Endodermal cell (in vitro differentiated cells): ENCODE measurements around the gene CCDC38. TPM values are rescaled to one million over a fixed set of nuclear protein-coding genes. Genes with fewer than 3 reads are reported as not detected.

ENCODE experiments used
- DNase-seq: peaks from one replicate; pipeline ENCODE4 v3.0.0-alpha.2; 2017
- H3K27ac ChIP-seq: 2 replicates; pipeline ENCODE4 v1.5.1; 2013; ENCODE audit warnings: mild to moderate bottlenecking, low read depth, low read length, moderate library complexity
- H3K27me3 ChIP-seq: 2 replicates; pipeline ENCODE4 v1.6.1; 2013; ENCODE audit warnings: mild to moderate bottlenecking, low read length, moderate library complexity; ENCODE audit not compliant: insufficient read depth, control insufficient read depth, poor library complexity, severe bottlenecking
- H3K36me3 ChIP-seq: 2 replicates; pipeline ENCODE4 v1.7.0; 2013; ENCODE audit warnings: mild to moderate bottlenecking, low read length, moderate library complexity; ENCODE audit not compliant: control insufficient read depth, insufficient read depth
- H3K4me1 ChIP-seq: one replicate; pipeline ENCODE4 v1.7.0; 2013; ENCODE audit warnings: low read length; ENCODE audit not compliant: control insufficient read depth, insufficient read depth
- H3K4me3 ChIP-seq: 2 replicates; pipeline ENCODE4 v1.5.1; 2013; ENCODE audit warnings: mild to moderate bottlenecking, low read length, moderate library complexity
- H3K9ac ChIP-seq: 2 replicates; pipeline ENCODE4 v1.6.1; 2013; ENCODE audit warnings: mild to moderate bottlenecking, low read length, moderate library complexity; ENCODE audit not compliant: poor library complexity, severe bottlenecking; ENCODE audit errors: extremely low read depth
- H3K9me3 ChIP-seq: 2 replicates; pipeline ENCODE4 v1.6.1; 2013; ENCODE audit warnings: mild to moderate bottlenecking, low read length, moderate library complexity; ENCODE audit not compliant: control insufficient read depth
- H3K27ac Mint-ChIP-seq: 2 replicates; pipeline ENCODE4 v1.8.0; 2020; ENCODE audit warnings: mixed read lengths
- H3K27me3 Mint-ChIP-seq: 2 replicates; pipeline ENCODE4 v1.8.0; 2021; ENCODE audit warnings: mild to moderate bottlenecking, mixed read lengths; ENCODE audit not compliant: insufficient read depth
- H3K36me3 Mint-ChIP-seq: 2 replicates; pipeline ENCODE4 v1.8.0; 2020; ENCODE audit warnings: low read depth, mixed read lengths
- H3K4me1 Mint-ChIP-seq: 2 replicates; pipeline ENCODE4 v1.8.0; 2020; ENCODE audit warnings: mixed read lengths
- H3K4me3 Mint-ChIP-seq: 2 replicates; pipeline ENCODE4 v1.8.0; 2020; ENCODE audit warnings: mild to moderate bottlenecking, moderate library complexity, mixed read lengths
- H3K9me3 Mint-ChIP-seq: 2 replicates; pipeline ENCODE4 v1.8.0; 2020; ENCODE audit warnings: mild to moderate bottlenecking, mixed read lengths
- WGBS, 2 experiments: methylation state at CpG; one replicate each; pipeline versions ENCODE4 v1.1.5 to v1.1.7; 2013; ENCODE audit warnings: missing lambda C conversion rate in 2 of 2, mixed read lengths in 1 of 2; ENCODE audit not compliant: insufficient coverage in 1 of 2, insufficient read length in 1 of 2; 5-methylcytosine and 5-hydroxymethylcytosine counted together
- total RNA-seq, 2 donors: library from RNA; stranded (reverse); fragmentation: NEBNext Ultra II Directional in 1 of 2; extraction: Animal tissue kit (Norgen Biotek cat#: 25700) in 1 of 2; gene quantifications; 2 replicates in 1 of 2; 3 replicates in 1 of 2; pipeline ENCODE4 v1.2.1, GENCODE V29; 2021
- TF ChIP-seq, protein P1 (sequence below): fragments of 200-600 bp; sonication (generic); conservative IDR thresholded peaks from 2 replicates; pipeline ENCODE4 v1.5.0; 2021; ENCODE audit warnings: antibody characterized with exemption, mild to moderate bottlenecking

The CCDC38 gene
- total RNA-seq, 2 donors from 2014 or later, result 0.35 TPM

DNA sequence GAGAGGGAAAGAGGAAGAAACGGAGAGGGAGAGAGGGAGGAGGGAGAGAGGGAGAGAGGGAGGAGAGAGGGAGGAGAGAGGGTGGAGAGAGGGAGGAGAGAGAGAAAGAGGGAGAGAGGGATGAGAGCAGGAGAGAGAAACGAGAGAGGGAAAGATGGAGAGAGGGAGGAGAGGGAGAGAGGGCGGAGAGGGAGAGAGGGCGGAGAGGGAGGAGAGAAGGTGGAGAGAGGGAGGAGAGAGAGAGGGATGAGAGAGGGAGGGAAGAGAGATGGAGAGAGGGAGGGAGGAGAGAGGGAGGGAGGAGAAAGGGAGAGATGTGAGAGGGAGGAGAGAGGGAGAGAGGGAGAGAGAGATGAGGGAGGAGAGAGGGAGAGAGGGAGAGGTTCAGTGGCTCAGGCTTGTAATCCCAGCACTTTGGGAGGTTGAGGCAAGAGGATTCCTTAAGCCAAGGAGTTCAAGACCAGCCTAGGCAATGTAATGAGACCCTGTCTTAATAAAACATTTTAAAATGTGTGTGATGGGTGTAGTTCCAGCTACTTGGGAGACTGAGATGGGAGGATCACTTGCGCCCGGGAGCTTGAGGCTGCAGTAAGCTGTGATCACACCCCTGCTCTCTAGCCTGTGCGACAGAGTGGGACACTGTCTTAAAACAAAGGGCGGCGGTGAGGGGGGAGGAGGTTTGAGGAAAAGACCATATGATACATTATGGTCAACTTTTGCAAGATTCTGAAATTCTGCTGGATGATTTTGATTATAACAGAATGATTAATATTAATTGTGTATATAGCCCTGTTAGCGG is 105.0 kb downstream of the CCDC38 start:
- H3K27ac ChIP-seq, result no peak overlapping the region
- no peaks in the 10 kb centered on the region for H3K9me3 ChIP-seq
- Mint-ChIP-seq H3K4me1 (peaks cover 11% of the 10 kb centered on the region), H3K9me3 (no peaks in the 10 kb centered on the region), H3K27me3 (peaks cover 6% of the 10 kb centered on the region), H3K4me3 (no peak overlapping the region), H3K27ac (no peak overlapping the region), H3K36me3 (no peaks in the 10 kb centered on the region)
- no peak overlapping the region for H3K9ac ChIP-seq
- DNase-seq, result no peak
- TF ChIP-seq, protein P1, sequence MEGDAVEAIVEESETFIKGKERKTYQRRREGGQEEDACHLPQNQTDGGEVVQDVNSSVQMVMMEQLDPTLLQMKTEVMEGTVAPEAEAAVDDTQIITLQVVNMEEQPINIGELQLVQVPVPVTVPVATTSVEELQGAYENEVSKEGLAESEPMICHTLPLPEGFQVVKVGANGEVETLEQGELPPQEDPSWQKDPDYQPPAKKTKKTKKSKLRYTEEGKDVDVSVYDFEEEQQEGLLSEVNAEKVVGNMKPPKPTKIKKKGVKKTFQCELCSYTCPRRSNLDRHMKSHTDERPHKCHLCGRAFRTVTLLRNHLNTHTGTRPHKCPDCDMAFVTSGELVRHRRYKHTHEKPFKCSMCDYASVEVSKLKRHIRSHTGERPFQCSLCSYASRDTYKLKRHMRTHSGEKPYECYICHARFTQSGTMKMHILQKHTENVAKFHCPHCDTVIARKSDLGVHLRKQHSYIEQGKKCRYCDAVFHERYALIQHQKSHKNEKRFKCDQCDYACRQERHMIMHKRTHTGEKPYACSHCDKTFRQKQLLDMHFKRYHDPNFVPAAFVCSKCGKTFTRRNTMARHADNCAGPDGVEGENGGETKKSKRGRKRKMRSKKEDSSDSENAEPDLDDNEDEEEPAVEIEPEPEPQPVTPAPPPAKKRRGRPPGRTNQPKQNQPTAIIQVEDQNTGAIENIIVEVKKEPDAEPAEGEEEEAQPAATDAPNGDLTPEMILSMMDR, result no peak
- 87% methylated on average over 10 of the region's 10 CpGs for WGBS, 2 experiments
- no peak overlapping the region for H3K4me3 ChIP-seq
- no peaks in the 10 kb centered on the region for H3K27me3 ChIP-seq
- H3K4me1 ChIP-seq, result no peaks in the 10 kb centered on the region
- H3K36me3 ChIP-seq, result no peaks in the 10 kb centered on the region

DNA sequence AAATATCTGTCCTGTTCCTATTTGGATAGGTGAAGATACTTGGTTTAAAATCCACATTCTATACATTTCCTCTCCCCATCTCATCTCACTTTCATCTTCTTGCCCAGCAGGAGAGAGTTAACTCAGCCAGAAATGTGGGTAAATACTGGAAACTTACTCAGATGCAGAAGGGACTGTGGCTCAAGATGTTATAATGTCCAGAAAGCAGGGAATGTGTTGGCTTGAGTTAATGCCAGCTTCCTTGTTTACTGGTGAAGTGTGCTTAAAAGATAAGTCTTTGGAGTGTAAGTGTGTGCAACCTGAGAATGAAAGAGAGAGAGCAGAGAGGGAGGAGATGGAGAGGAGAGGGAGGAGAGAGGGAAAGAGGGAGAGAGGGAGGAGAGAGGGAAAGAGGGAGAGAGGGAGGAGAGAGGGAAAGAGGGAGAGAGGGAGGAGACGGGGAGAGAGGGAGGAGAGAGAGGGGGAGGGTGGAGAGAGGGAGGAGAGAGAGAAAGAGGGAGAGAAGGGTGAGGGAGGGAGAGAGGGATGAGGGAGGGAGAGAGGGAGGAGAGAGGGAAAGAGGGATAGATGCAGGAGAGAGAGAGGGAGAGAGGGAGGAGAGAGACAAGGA is 105.7 kb downstream of the CCDC38 start:
- Mint-ChIP-seq H3K4me1 (peaks cover 11% of the 10 kb centered on the region), H3K4me3 (no peak overlapping the region), H3K9me3 (no peaks in the 10 kb centered on the region), H3K36me3 (no peaks in the 10 kb centered on the region), H3K27me3 (peaks cover 6% of the 10 kb centered on the region), H3K27ac (no peak overlapping the region)
- Histone ChIP-seq H3K9ac (no peak overlapping the region), H3K27me3 (no peaks in the 10 kb centered on the region), H3K4me3 (no peak overlapping the region), H3K4me1 (no peaks in the 10 kb centered on the region), H3K9me3 (no peaks in the 10 kb centered on the region), H3K27ac (no peak overlapping the region), H3K36me3 (no peaks in the 10 kb centered on the region)
- TF ChIP-seq, protein P1, result no peak
- 0% methylated on average over 1 of the region's 1 CpG for WGBS, 2 experiments
- DNase-seq, result no peak

GRCh38 chr12:95836185-95836609 is 106.2 kb downstream of the CCDC38 start:
- no peaks in the 10 kb centered on the region for H3K36me3 ChIP-seq
- no peak overlapping the region for H3K4me3 ChIP-seq
- no peak for DNase-seq
- Mint-ChIP-seq H3K4me1 (peaks cover 11% of the 10 kb centered on the region), H3K9me3 (no peaks in the 10 kb centered on the region), H3K27ac (no peak overlapping the region), H3K36me3 (no peaks in the 10 kb centered on the region), H3K27me3 (peaks cover 6% of the 10 kb centered on the region), H3K4me3 (no peak overlapping the region)
- WGBS, 2 experiments, result 79 to 86% methylated on average over 2 to 3 of the region's 3 CpGs
- H3K9me3 ChIP-seq, result no peaks in the 10 kb centered on the region
- no peaks in the 10 kb centered on the region for H3K27me3 ChIP-seq
- TF ChIP-seq, protein P1, result no peak
- no peaks in the 10 kb centered on the region for H3K4me1 ChIP-seq
- H3K27ac ChIP-seq, result no peak overlapping the region
- no peak overlapping the region for H3K9ac ChIP-seq
